SJCRH30 (cell line): ENCODE data around the gene PADI2. TPM values are rescaled to one million over a fixed set of nuclear protein-coding genes. Genes with fewer than 3 reads are reported as not detected.
A peak's percentile ranks its signal among the peaks of the same experiment; 100 is the strongest.

Experiments
- DNase-seq, 2 experiments: peaks; one replicate each; pipeline ENCODE4 v3.0.0-alpha.2; 2015 to 2020
- H3K27ac ChIP-seq: fragments of 250-450 bp; sonication (Bioruptor Pico); 2 replicates; pipeline ENCODE4 v1.5.1; 2020; ENCODE audit warnings: mild to moderate bottlenecking, moderate library complexity
- H3K27me3 ChIP-seq: fragments of 250-450 bp; sonication (Bioruptor Pico); 2 replicates; pipeline ENCODE4 v1.5.1; 2020; ENCODE audit warnings: mild to moderate bottlenecking, moderate library complexity
- H3K36me3 ChIP-seq: fragments of 250-450 bp; sonication (Bioruptor Pico); 2 replicates; pipeline ENCODE4 v1.5.1; 2020; ENCODE audit warnings: mild to moderate bottlenecking, moderate library complexity
- H3K4me1 ChIP-seq: fragments of 250-450 bp; sonication (Bioruptor Pico); 2 replicates; pipeline ENCODE4 v1.5.1; 2020; ENCODE audit warnings: mild to moderate bottlenecking, moderate library complexity
- H3K4me3 ChIP-seq: fragments of 250-450 bp; sonication (Bioruptor Pico); 2 replicates; pipeline ENCODE4 v1.5.1; 2020; ENCODE audit warnings: mild to moderate bottlenecking, moderate library complexity
- H3K9me3 ChIP-seq: fragments of 250-450 bp; sonication (Bioruptor Pico); replicated peaks from 2 replicates; pipeline ENCODE4 v1.5.1; 2020; ENCODE audit warnings: mild to moderate bottlenecking, moderate library complexity
- total RNA-seq: library from RNA; depleted of rRNA; stranded (reverse); fragments of >200 nt; shearing (Covaris generic); gene quantifications from 2 replicates; pipeline ENCODE4 v1.2.3, GENCODE V29; 2014

PADI2 gene
- total RNA-seq, 1 experiment from 2014 or later, result 4.3 TPM

DNA sequence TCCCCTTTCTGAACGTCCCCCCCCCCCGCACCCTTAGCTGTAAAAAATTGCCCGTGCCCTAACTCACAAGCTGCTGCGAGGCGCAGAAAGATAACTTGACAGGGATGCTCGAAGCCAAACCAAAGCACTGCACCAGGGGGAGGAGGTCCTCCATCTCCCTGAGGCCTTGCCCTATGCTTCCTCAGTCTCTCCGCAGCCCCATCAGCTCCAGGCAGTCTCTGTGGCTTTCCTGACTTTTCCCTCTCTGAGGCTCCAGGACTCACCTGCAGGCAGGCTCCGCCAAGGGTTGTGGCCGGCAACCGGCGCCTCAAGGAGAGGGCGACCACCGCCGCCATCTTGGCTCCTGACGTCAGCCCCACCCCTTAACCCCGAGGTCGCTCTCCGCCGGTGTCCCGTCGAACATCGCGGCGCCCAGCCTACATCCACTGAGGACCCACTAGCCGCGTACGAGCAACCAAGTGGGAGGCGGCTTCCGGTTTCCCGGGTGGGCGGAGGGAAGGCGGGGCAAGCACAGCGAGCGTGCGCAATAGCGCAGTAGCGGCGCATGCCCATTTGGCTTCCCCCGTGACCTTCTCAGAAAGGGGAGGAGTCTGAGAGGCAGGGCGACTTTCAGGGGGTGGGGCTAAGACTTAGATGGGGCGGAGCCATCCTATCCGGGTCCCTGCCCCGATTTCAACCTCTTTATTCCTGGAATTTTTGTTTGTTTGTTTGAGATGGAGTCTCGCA lies 65.4 kb downstream of the PADI2 start, which contains the start of gene SDHB:
Gene SDHB, minus strand, starts transcription at position 348 of the 726 bp plus-strand sequence. Its CDS starts 13 bp downstream, at position 335.
- Histone ChIP-seq H3K4me3 (peak within 1 kb of the TSS; percentile 68), H3K9me3 (no peaks in the 10 kb centered on the region), H3K27me3 (no peaks in the 10 kb centered on the region), H3K36me3 (peaks cover 13% of the 10 kb centered on the region), H3K4me1 (peaks cover 26% of the 10 kb centered on the region), H3K27ac (peak within 1 kb of the TSS; percentile 28; the same call in 1 of the 2 replicates)
- peak; percentile 99 for DNase-seq

- Histone ChIP-seq H3K36me3 (peaks cover 13% of the 10 kb centered on the region), H3K27ac (peak overlapping the region; percentile 23; the same call in 1 of the 2 replicates)
These were observed 66.1 kb downstream of the PADI2 start for GRCh38 chr1:17053086-17053684.

GRCh38 chr1:17052641-17053040 lies 66.6 kb downstream of the PADI2 start:
- Histone ChIP-seq H3K27ac (no peak overlapping the region), H3K4me1 (peaks cover 26% of the 10 kb centered on the region), H3K4me3 (peak overlapping the region; percentile 68), H3K9me3 (no peaks in the 10 kb centered on the region), H3K27me3 (no peaks in the 10 kb centered on the region), H3K36me3 (peaks cover 13% of the 10 kb centered on the region)
- no peak for DNase-seq

More at GRCh38 chr1:17053086-17053684, 66.1 kb downstream of the PADI2 start:
- Histone ChIP-seq H3K9me3 (no peaks in the 10 kb centered on the region), H3K27me3 (no peaks in the 10 kb centered on the region), H3K4me1 (peaks cover 26% of the 10 kb centered on the region), H3K4me3 (peak overlapping the region; percentile 68)
- peak in 1 of 2 experiments; percentile 16 for DNase-seq

- no peak overlapping the region for H3K4me3 ChIP-seq
- no peaks in the 10 kb centered on the region for H3K9me3 ChIP-seq
- H3K27me3 ChIP-seq, result no peaks in the 10 kb centered on the region
- no peak overlapping the region for H3K27ac ChIP-seq
- H3K4me1 ChIP-seq, result peaks cover 21% of the 10 kb centered on the region
- DNase-seq, result no peak
- H3K36me3 ChIP-seq, result peaks cover 13% of the 10 kb centered on the region
These were observed 67.2 kb downstream of the PADI2 start for GRCh38 chr1:17052038-17052437.

DNA sequence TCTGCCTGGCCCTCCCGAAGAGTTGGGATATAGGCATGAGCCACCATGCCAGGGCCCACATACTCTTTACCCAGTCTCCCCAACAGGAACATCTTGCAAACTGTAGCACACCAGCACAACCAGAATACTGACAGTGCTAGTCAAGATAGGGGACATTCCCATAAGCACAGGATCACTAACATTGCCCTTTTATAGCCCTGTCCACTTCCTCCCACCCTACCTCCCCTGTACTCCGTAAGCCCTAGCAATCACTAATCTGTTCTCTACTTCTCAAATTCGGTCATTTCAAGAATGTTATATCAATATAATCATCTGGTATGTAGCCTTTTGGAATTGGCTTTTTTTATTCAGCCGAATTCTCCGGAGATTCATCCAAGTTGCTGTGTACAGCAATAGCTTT lies 71.3 kb downstream of the PADI2 start:
- Histone ChIP-seq H3K27me3 (no peaks in the 10 kb centered on the region), H3K9me3 (no peaks in the 10 kb centered on the region), H3K36me3 (peaks cover 35% of the 10 kb centered on the region), H3K4me1 (peaks cover 10% of the 10 kb centered on the region), H3K27ac (no peak overlapping the region), H3K4me3 (no peak overlapping the region)
- DNase-seq, result no peak

DNA sequence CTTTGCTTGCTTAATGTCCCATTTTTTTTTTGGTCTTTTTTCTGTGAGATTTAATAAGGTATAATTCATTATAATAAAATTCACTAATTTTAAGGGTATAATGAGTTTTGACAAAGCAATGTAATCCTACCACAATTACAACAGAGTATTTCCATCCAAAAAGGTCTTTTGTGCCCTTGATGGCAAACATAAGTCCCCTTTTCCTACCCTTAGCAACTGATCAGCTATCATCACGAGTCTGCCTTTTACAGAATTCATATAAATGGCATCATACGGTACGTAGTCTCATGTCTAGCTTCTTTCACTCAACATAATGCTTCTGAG lies 73.0 kb downstream of the PADI2 start:
- Histone ChIP-seq H3K4me3 (no peak overlapping the region), H3K27me3 (no peaks in the 10 kb centered on the region), H3K36me3 (peaks cover 48% of the 10 kb centered on the region), H3K9me3 (no peaks in the 10 kb centered on the region), H3K27ac (no peak overlapping the region; the same call in 1 of the 2 replicates), H3K4me1 (peaks cover 10% of the 10 kb centered on the region)
- no peak for DNase-seq

DNA sequence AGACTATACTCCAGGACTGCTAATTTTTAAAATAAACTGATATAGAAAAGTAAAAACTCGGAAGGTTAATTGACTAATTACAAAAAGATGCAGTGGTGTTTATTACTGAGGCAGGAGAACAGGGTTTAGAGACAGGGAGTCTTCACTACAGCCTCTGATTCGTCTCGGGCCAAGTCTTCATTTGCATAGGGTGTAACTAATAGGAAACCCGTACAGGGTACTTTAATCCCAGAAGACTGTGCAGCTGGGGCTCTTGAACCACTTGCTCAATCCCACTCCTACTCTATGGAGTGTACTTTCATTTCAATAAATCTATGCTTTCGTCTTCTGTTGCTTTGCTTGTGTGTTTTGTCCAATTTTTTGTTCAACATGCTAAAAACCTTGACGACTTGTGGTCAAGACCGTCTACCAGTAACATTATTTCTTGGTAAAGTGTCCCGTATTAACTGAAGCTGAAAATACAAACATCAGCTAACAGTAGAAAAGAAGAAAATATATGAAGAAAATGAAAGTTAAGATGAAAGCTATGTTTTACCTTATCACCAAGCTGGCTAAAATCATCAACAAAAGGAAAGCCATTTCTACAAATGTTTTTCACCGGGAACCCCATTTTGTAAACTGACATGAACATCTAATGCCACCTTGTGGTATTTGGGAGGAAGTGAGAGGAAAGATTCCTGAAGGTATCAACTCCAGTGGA lies 73.5 kb downstream of the PADI2 start:
- peak overlapping the region; percentile 38 for H3K4me3 ChIP-seq
- peak overlapping the region; percentile 82 for H3K27ac ChIP-seq
- H3K4me1 ChIP-seq, result peaks cover 10% of the 10 kb centered on the region
- H3K27me3 ChIP-seq, result no peaks in the 10 kb centered on the region
- peaks cover 48% of the 10 kb centered on the region for H3K36me3 ChIP-seq
- DNase-seq, result peak; percentile 70 to 86
- H3K9me3 ChIP-seq, result no peaks in the 10 kb centered on the region

DNA sequence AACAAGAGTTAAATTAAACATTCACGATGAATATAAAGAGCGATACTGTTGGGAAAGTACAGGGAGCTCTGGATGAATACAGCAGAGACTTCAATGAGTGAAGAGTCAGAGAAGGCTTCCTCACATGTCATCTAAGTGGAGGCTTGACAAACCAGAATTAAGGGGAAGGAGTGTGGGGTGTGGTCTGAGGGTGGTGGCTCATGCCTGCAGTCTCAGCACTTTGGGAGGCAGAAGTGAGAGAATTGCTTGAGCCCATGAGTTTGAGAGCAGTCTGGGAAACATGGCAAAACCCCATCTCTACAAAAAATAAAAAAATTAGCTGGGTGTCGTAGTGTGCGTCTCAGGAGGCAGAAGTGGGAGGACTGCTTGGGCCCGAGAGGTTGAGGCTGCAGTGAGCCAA lies 74.1 kb downstream of the PADI2 start:
- Histone ChIP-seq H3K9me3 (no peaks in the 10 kb centered on the region), H3K4me3 (no peak overlapping the region), H3K4me1 (peaks cover 10% of the 10 kb centered on the region), H3K27ac (peak overlapping the region; percentile 82), H3K27me3 (no peaks in the 10 kb centered on the region), H3K36me3 (peaks cover 52% of the 10 kb centered on the region)
- DNase-seq, result peak in 1 of 2 experiments; percentile 13

DNA sequence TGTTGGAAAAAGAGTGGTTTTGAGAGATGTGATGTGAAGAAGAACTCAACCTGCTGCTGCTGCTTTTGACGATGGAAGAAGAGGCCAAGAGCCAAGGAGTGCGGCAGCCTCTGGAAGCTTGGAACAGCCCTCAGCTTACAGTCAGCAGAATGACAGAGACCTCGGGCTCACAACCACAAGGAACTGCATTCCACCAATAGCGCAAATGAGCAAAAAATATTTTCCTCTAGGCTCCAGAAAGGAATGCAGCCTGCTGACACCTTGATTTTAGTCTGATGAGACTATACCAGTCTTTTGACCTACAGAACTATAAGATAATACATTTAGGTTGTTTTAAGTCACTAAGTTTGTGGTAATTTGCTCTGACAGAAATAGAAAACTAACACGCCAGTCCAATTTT lies 75.6 kb downstream of the PADI2 start:
- no peaks in the 10 kb centered on the region for H3K27me3 ChIP-seq
- DNase-seq, result no peak
- peaks cover 60% of the 10 kb centered on the region for H3K36me3 ChIP-seq
- peaks cover 10% of the 10 kb centered on the region for H3K4me1 ChIP-seq
- no peak overlapping the region for H3K4me3 ChIP-seq
- H3K9me3 ChIP-seq, result no peaks in the 10 kb centered on the region
- H3K27ac ChIP-seq, result no peak overlapping the region

GRCh38 chr1:17040135-17040534 lies 79.1 kb downstream of the PADI2 start:
- H3K27me3 ChIP-seq, result no peaks in the 10 kb centered on the region
- DNase-seq, result no peak
- peaks cover 87% of the 10 kb centered on the region for H3K36me3 ChIP-seq
- H3K4me3 ChIP-seq, result no peak overlapping the region
- H3K27ac ChIP-seq, result no peak overlapping the region
- no peaks in the 10 kb centered on the region for H3K9me3 ChIP-seq
- H3K4me1 ChIP-seq, result peaks cover 3% of the 10 kb centered on the region

GRCh38 chr1:17039522-17039921 lies 79.7 kb downstream of the PADI2 start:
- no peaks in the 10 kb centered on the region for H3K4me1 ChIP-seq
- no peak for DNase-seq
- no peak overlapping the region for H3K4me3 ChIP-seq
- H3K27ac ChIP-seq, result no peak overlapping the region
- no peaks in the 10 kb centered on the region for H3K9me3 ChIP-seq
- peaks cover 87% of the 10 kb centered on the region for H3K36me3 ChIP-seq
- no peaks in the 10 kb centered on the region for H3K27me3 ChIP-seq

- Histone ChIP-seq H3K4me1 (no peaks in the 10 kb centered on the region), H3K36me3 (peaks cover 78% of the 10 kb centered on the region), H3K27me3 (no peaks in the 10 kb centered on the region), H3K9me3 (no peaks in the 10 kb centered on the region), H3K4me3 (no peak overlapping the region), H3K27ac (no peak overlapping the region)
- no peak for DNase-seq
These were observed 85.8 kb downstream of the PADI2 start for GRCh38 chr1:17033481-17033880.

DNA sequence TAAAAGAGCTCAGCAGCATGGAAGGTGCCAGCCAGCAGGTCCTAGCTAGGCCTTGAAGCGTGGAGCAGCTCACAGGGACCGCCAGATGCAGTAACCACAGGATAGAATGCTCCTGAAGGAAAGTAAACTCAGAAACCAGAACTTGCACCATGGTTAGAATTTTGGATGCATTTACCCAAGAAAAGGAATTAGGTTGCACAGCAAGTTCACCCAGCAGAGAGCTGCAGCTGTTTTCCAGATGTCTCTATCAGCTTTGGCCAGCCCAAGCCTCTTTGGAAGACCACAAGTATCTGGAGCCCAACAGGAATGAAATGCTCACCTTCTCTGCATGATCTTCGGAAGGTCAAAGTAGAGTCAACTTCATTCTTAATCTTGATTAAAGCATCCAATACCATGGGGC lies 86.5 kb downstream of the PADI2 start:
- Histone ChIP-seq H3K4me3 (no peak overlapping the region), H3K36me3 (peaks cover 78% of the 10 kb centered on the region), H3K4me1 (no peaks in the 10 kb centered on the region), H3K27ac (no peak overlapping the region), H3K27me3 (no peaks in the 10 kb centered on the region), H3K9me3 (no peaks in the 10 kb centered on the region)
- DNase-seq, result no peak

DNA sequence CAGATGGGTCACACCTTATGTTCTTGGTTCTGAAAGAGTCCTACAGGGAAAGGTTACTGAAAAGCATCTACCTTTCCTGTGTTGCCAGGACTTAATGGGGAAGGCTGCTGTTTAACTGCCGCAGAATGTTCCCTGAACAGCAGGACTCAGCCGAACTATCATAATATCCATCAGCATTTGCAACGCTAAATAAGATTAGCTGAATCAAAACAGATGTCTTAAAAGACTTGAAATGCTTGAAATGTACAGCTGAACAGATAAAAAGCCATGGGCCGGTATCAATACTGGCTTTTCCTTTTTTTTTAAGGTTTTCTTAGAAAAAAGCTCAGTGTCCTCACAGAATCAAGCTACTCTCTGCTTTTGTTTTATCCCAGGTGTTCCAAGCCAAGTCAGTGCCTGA lies 87.8 kb downstream of the PADI2 start:
- Histone ChIP-seq H3K4me1 (no peaks in the 10 kb centered on the region), H3K36me3 (peaks cover 83% of the 10 kb centered on the region), H3K9me3 (no peaks in the 10 kb centered on the region), H3K27ac (no peak overlapping the region), H3K4me3 (no peak overlapping the region), H3K27me3 (no peaks in the 10 kb centered on the region)
- DNase-seq, result no peak

- Histone ChIP-seq H3K27ac (no peak overlapping the region), H3K4me3 (no peak overlapping the region), H3K9me3 (no peaks in the 10 kb centered on the region), H3K27me3 (no peaks in the 10 kb centered on the region), H3K4me1 (no peaks in the 10 kb centered on the region; the same call in 1 of the 2 replicates), H3K36me3 (peaks cover 78% of the 10 kb centered on the region)
- DNase-seq, result peak in 1 of 2 experiments; percentile 14
These were observed 89.0 kb downstream of the PADI2 start for GRCh38 chr1:17030206-17030605.
